HCT116 (cell line): ENCODE results near the gene PELI3. TPM values are rescaled to one million over a fixed set of nuclear protein-coding genes. Genes with fewer than 3 reads are reported as not detected.

Source experiments
- ATAC-seq: fragments of 200-7000 bp; cut with Tn5 transposase; 2 replicates; pipeline ENCODE4 v1.9.1; 2020; ENCODE audit warnings: mild to moderate bottlenecking, moderate library complexity
- BruUV-seq: library from RNA; stranded (reverse); fragments of 400-500 nt; replicated peaks from 2 replicates; lab custom pipeline; 2021; lab: Mats Ljungman, UMichigan
- CTCF ChIA-PET: fragments of 300-600 bp; sonication (Branson Sonifier 250); formaldehyde crosslinking; loops from one replicate; lab custom pipeline; 2021; ENCODE audit warnings: antibody characterized with exemption; lab: Charles Lee
- POLR2A ChIA-PET: fragments of 300-600, 350-600 bp; sonication (Branson Sonifier 250); formaldehyde crosslinking; loops from one replicate; lab custom pipeline; 2021; ENCODE audit warnings: antibody characterized with exemption; lab: Charles Lee
- RAD21 ChIA-PET, 2 experiments: fragments of 300-600 bp; sonication (Branson Sonifier 250); formaldehyde crosslinking; loops; one replicate each; lab custom pipeline; 2023; ENCODE audit warnings: low total read pairs in 2 of 2; ENCODE audit not compliant: uncharacterized antibody in 2 of 2, unreplicated experiment in 2 of 2, low non-redundant PET in 1 of 2; lab: Charles Lee
- DNase-seq: peaks from one replicate; pipeline ENCODE4 v3.0.0-alpha.2; 2010; ENCODE audit warnings: low read depth, low spot score
- H2AFZ ChIP-seq: fragments of 200-600 bp; shearing (Covaris generic), sonication (generic); 2 replicates; pipeline ENCODE4 v1.6.1; 2017; ENCODE audit warnings: low read depth, mixed run types, mixed read lengths, antibody characterized with exemption, low read length; ENCODE audit not compliant: poor library complexity, severe bottlenecking
- H3K27ac ChIP-seq: 2 replicates; pipeline ENCODE4 v1.5.1; 2012; ENCODE audit warnings: low read depth, low read length
- H3K27me3 ChIP-seq: fragments of 200-600 bp; sonication (generic); 2 replicates; pipeline ENCODE4 v1.6.1; 2016; ENCODE audit warnings: mixed run types, low read length, mixed read lengths; ENCODE audit not compliant: insufficient read depth
- H3K36me3 ChIP-seq, 2 experiments: fragments of 200-500 bp in 1 of 2; fragments of 200-600 bp in 1 of 2; sonication (Bioruptor generic) in 1 of 2; sonication (generic) in 1 of 2; 2 replicates each; pipeline versions ENCODE4 v1.5.1 to v1.6.1; 2014 to 2016; ENCODE audit warnings: low read length in 2 of 2, inconsistent platforms in 1 of 2, mixed read lengths in 1 of 2, mixed run types in 1 of 2; ENCODE audit not compliant: insufficient read depth in 2 of 2, control insufficient read depth in 1 of 2
- H3K4me1 ChIP-seq, 2 experiments: fragments of 200-600 bp in 1 of 2; sonication (generic) in 1 of 2; 2 replicates each; pipeline versions ENCODE4 v1.5.1 to v1.6.1; 2012 to 2017; ENCODE audit warnings: low read length in 2 of 2, inconsistent platforms in 1 of 2, mild to moderate bottlenecking in 1 of 2, mixed read lengths in 1 of 2, mixed run types in 1 of 2, moderate library complexity in 1 of 2; ENCODE audit not compliant: insufficient read depth in 2 of 2, control insufficient read depth in 1 of 2
- H3K4me2 ChIP-seq: fragments of 200-600 bp; sonication (generic); 2 replicates; pipeline ENCODE4 v1.6.1; 2017; ENCODE audit warnings: mixed run types, low read length, mixed read lengths
- H3K4me3 ChIP-seq, 2 experiments: fragments of 200-600 bp in 1 of 2; sonication (generic) in 1 of 2; replicated peaks in 1 of 2; 2 replicates each; pipeline ENCODE4 v1.5.1; 2011 to 2016; ENCODE audit warnings: low read length in 2 of 2, control low read depth in 1 of 2, low read depth in 1 of 2, mild to moderate bottlenecking in 1 of 2, mixed read lengths in 1 of 2, mixed run types in 1 of 2
- H3K79me2 ChIP-seq: fragments of 200-600 bp; sonication (generic); 2 replicates; pipeline ENCODE4 v1.6.1; 2017; ENCODE audit warnings: mild to moderate bottlenecking, mixed run types, low read length, moderate library complexity, mixed read lengths; ENCODE audit not compliant: insufficient read depth
- H3K9ac ChIP-seq: fragments of 200-600 bp; sonication (generic); 2 replicates; pipeline ENCODE4 v1.6.1; 2016; ENCODE audit warnings: low read length, mixed read lengths
- H3K9me2 ChIP-seq: fragments of 200-600 bp; sonication (generic), shearing (Covaris generic); 2 replicates; pipeline ENCODE4 v1.6.1; 2017; ENCODE audit warnings: mixed run types, mild to moderate bottlenecking, moderate library complexity; ENCODE audit not compliant: insufficient read depth
- H3K9me3 ChIP-seq, 2 experiments: fragments of 200-500 bp in 1 of 2; fragments of 200-600 bp in 1 of 2; sonication (Bioruptor generic) in 1 of 2; sonication (generic) in 1 of 2; 2 replicates each; pipeline ENCODE4 v1.6.1; 2014 to 2017; ENCODE audit warnings: low read length in 2 of 2, mixed read lengths in 2 of 2, inconsistent platforms in 1 of 2, low read depth in 1 of 2, mild to moderate bottlenecking in 1 of 2, mixed run types in 1 of 2, moderate library complexity in 1 of 2; ENCODE audit not compliant: control insufficient read depth in 1 of 2, insufficient read depth in 1 of 2
- H4K20me1 ChIP-seq: fragments of 200-600 bp; sonication (generic), shearing (Covaris generic); 2 replicates; pipeline ENCODE4 v1.6.1; 2017; ENCODE audit warnings: mixed run types, mild to moderate bottlenecking, moderate library complexity; ENCODE audit not compliant: insufficient read depth
- ATF3 ChIP-seq: IDR thresholded peaks from 2 replicates; pipeline ENCODE4 v1.6.1; 2012
- CEBPB ChIP-seq: IDR thresholded peaks from 2 replicates; pipeline ENCODE4 v1.6.1; 2012; ENCODE audit warnings: low read depth
- CTCF ChIP-seq, 3 experiments: fragments of 200-600 bp in 1 of 3; sonication (generic) in 1 of 3; IDR thresholded peaks in 2 of 3; conservative IDR thresholded peaks in 1 of 3; 2 replicates each; pipeline ENCODE4 v1.5.1; 2012 to 2017; ENCODE audit warnings: low read depth in 2 of 3, low read length in 2 of 3, antibody characterized with exemption in 1 of 3, borderline replicate concordance in 1 of 3, control low read depth in 1 of 3, mild to moderate bottlenecking in 1 of 3, mixed read lengths in 1 of 3, mixed run types in 1 of 3, moderate library complexity in 1 of 3; ENCODE audit not compliant: insufficient read depth in 1 of 3
- EGR1 ChIP-seq: IDR thresholded peaks from 2 replicates; pipeline ENCODE4 v1.6.1; 2012; ENCODE audit warnings: low read depth
- ELF1 ChIP-seq: IDR thresholded peaks from 2 replicates; pipeline ENCODE4 v1.6.1; 2012; ENCODE audit warnings: low read depth, borderline replicate concordance
- EZH2 ChIP-seq: fragments of 200-600 bp; sonication (generic); IDR thresholded peaks from 2 replicates; pipeline ENCODE4 v1.6.1; 2017; ENCODE audit warnings: antibody characterized with exemption, mixed run types
- EZH2phosphoT487 ChIP-seq: fragments of 200-600 bp; IDR thresholded peaks from 2 replicates; pipeline ENCODE4 v1.6.1; 2018; ENCODE audit warnings: antibody characterized with exemption, borderline replicate concordance
- FOSL1 ChIP-seq: IDR thresholded peaks from 2 replicates; pipeline ENCODE4 v1.6.1; 2012; ENCODE audit warnings: low read depth
- MAX ChIP-seq: IDR thresholded peaks from 2 replicates; pipeline ENCODE4 v1.6.1; 2012
- POLR2A ChIP-seq: IDR thresholded peaks from 2 replicates; pipeline ENCODE4 v1.7.0; 2011; ENCODE audit warnings: borderline replicate concordance; ENCODE audit not compliant: insufficient read depth, insufficient read length; ENCODE audit errors: extremely low read depth
- POLR2AphosphoS5 ChIP-seq: IDR thresholded peaks from 2 replicates; pipeline ENCODE4 v1.6.1; 2011; ENCODE audit warnings: mild to moderate bottlenecking, low read depth, low read length, moderate library complexity
- RAD21 ChIP-seq: IDR thresholded peaks from 2 replicates; pipeline ENCODE4 v1.6.1; 2012; ENCODE audit warnings: low read depth, mild to moderate bottlenecking
- REST ChIP-seq: IDR thresholded peaks from 2 replicates; pipeline ENCODE4 v1.6.1; 2012; ENCODE audit warnings: low read depth
- SIN3A ChIP-seq: IDR thresholded peaks from 2 replicates; pipeline ENCODE4 v1.6.1; 2012; ENCODE audit warnings: low read depth
- SP1 ChIP-seq: IDR thresholded peaks from 2 replicates; pipeline ENCODE4 v1.6.1; 2012; ENCODE audit warnings: low read depth
- SRF ChIP-seq: IDR thresholded peaks from 2 replicates; pipeline ENCODE4 v1.6.1; 2012; ENCODE audit warnings: low read depth
- TCF7L2 ChIP-seq: IDR thresholded peaks from 2 replicates; pipeline ENCODE4 v1.7.0; 2011; ENCODE audit warnings: borderline replicate concordance, inconsistent platforms; ENCODE audit not compliant: insufficient read depth, insufficient read length; ENCODE audit errors: extremely low read depth
- YY1 ChIP-seq: IDR thresholded peaks from 2 replicates; pipeline ENCODE4 v1.6.1; 2011; ENCODE audit warnings: low read length, low read depth, moderate library complexity, mild to moderate bottlenecking; ENCODE audit not compliant: insufficient replicate concordance; ENCODE audit errors: extremely low read depth
- ZBTB33 ChIP-seq: IDR thresholded peaks from 2 replicates; pipeline ENCODE4 v1.6.1; 2011; ENCODE audit warnings: mild to moderate bottlenecking, low read length, moderate library complexity; ENCODE audit not compliant: insufficient replicate concordance; ENCODE audit errors: extremely low read depth
- ZNF274 ChIP-seq: fragments of 200-500 bp; sonication (Bioruptor generic); IDR thresholded peaks from 2 replicates; pipeline ENCODE4 v1.6.1; 2014; ENCODE audit warnings: mild to moderate bottlenecking, low read depth, low read length, inconsistent platforms
- intact Hi-C: fragments of 100-400 bp; cut with micrococcal nuclease; formaldehyde crosslinking; loops from 2 replicates; pipeline ENCODE4 v1.10.0; 2022
- total RNA-seq: library from RNA; stranded (reverse); gene quantifications from one replicate; pipeline ENCODE4 v1.2.1, GENCODE V29; 2021; ENCODE audit not compliant: unreplicated experiment

Gene PELI3
- total RNA-seq, 1 experiment from 2014 or later = 12.8 TPM

- DNase-seq (no peak), ATAC-seq (no peak)
- POLR2A ChIA-PET = no interaction called here
- no peak overlapping the region for H3K4me3 ChIP-seq
- intact Hi-C loops = no loop called here
- no TSS peak for BruUV-seq
- peaks cover 8% of the 10 kb centered on the region; the same call in 1 of the 2 replicates for H3K79me2 ChIP-seq
- H4K20me1 ChIP-seq = no peaks in the 10 kb centered on the region
- H3K27me3 ChIP-seq = no peaks in the 10 kb centered on the region
- no peak overlapping the region for H3K4me2 ChIP-seq
- no peak overlapping the region for H3K9ac ChIP-seq
- TF ChIP-seq SP1 = no peak
- no peak for TF ChIP-seq ZNF274
- no peak for TF ChIP-seq RAD21
- no peak for TF ChIP-seq EZH2
- TF ChIP-seq CTCF (IDR thresholded peaks at IDR 0.05 in 2 of 3, conservative IDR thresholded peaks at IDR 0.05 in 1 of 3; ENCODE audit: borderline replicate concordance in 1 of 3, insufficient read depth in 1 of 3, low read depth in 2 of 3, low read length in 2 of 3) = no peak
- TF ChIP-seq EGR1 = no peak
- TF ChIP-seq EZH2phosphoT487 = no peak
- no peak for TF ChIP-seq MAX
- no peak for TF ChIP-seq POLR2AphosphoS5
- TF ChIP-seq FOSL1 = no peak
- TF ChIP-seq REST = no peak
- TF ChIP-seq SIN3A = no peak
- TF ChIP-seq SRF = no peak
- TF ChIP-seq ELF1 = no peak
- no peak for TF ChIP-seq CEBPB
- no peak for TF ChIP-seq YY1
- TF ChIP-seq ZBTB33 = no peak
- no peak for TF ChIP-seq ATF3
- TF ChIP-seq TCF7L2 = no peak
- TF ChIP-seq POLR2A = no peak
- H3K4me1 ChIP-seq = peaks cover 8 to 17% of the 10 kb centered on the region in 2 experiments
- no peaks in the 10 kb centered on the region for H3K9me2 ChIP-seq
- H2AFZ ChIP-seq = no peak overlapping the region
- CTCF ChIA-PET = interaction anchor here (1.2 kb wide), 1 partner anchor 24 kb away, joined by 3 read pairs; the partner anchor contains the start of gene MRPL11
- H3K27ac ChIP-seq = no peak overlapping the region
- RAD21 ChIA-PET = no interaction called here
- H3K9me3 ChIP-seq = peaks cover 6 to 7% of the 10 kb centered on the region in 2 experiments; a peak in 1 of 4 replicates
- H3K36me3 ChIP-seq = no peaks in the 10 kb centered on the region
Measured at GRCh38 chr11:66462911-66463310, 3.8 kb upstream of the PELI3 start.
